ENCODE results near the gene FUT7. TPM values are rescaled to one million over a fixed set of nuclear protein-coding genes. Genes with fewer than 3 reads are reported as not detected.

FUT7 gene
- total and polyA plus RNA-seq, 2 of the 13 experiments (the other 11 are each of a cell fraction or from before 2014, with no cell fraction given): 0.05 TPM; not detected in 1

DNA sequence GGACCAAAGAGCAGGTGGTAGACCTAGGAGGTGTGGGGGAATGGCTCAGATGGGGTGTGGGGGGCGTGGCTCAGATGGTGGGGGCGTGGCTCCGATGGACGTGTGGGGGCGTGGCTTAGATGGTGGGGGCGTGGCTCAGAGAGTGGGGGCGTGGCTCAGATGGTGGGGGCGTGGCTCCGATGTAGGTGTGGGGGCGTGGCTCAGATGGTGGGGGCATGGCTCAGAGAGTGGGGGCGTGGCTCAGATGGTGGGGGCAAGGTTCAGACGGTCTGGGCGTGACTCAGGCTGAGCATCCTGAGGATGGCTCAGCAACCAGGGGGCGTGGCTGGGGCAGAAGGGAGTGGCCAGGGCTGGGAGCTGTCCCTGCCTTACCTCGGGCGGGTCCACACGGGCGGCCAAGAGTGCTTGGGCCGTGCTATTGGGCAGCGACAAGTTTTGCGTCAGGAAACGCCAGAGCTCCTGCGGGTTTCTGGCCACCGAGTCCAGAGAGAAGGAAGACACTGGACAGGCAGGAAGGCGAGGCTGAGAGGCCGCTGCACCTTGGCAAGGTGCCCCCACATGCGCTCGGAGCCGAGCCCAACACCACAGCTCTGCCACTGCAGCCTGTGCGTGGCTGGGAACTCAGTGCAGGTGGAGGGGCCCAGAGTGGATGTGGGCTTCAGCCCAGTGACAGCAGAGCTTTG, 9.8 kb downstream of the FUT7 start:
- peak; percentile 88 for DNase-seq (ENCODE audit: low spot score)
- H3K9ac ChIP-seq (ENCODE audit: insufficient read depth, low read depth, low read length): peak overlapping the region; percentile 11; the same call in 1 of the 2 replicates
- peak; percentile 84 for ATAC-seq
- intact Hi-C loops (cut with micrococcal nuclease; ENCODE audit: unreplicated experiment): no loop called here
- H4K20me1 ChIP-seq (ENCODE audit: insufficient read depth, low read length): no peaks in the 10 kb centered on the region
- POLR2A ChIA-PET: interaction anchor here (0.7 to 1.7 kb wide), 8 partner anchors 10 to 222 kb away, joined by 3 to 6 read pairs (median 4); partner anchors contain the start of genes CLIC3, FUT7 and PAXX
- H3K27ac ChIP-seq (ENCODE audit: extremely low read length, insufficient read depth, low read length): peak overlapping the region; percentile 36
- CTCF ChIA-PET (ENCODE audit: low intra/inter-chr PET ratio, low total read pairs): no interaction called here
- no peaks in the 10 kb centered on the region for H3K79me2 ChIP-seq (ENCODE audit: insufficient read depth, low read length)
- peak overlapping the region; percentile 45; the same call in 1 of the 2 replicates for H3K4me2 ChIP-seq (ENCODE audit: low read depth, low read length)
- H3K9me3 ChIP-seq (ENCODE audit: low read length): no peaks in the 10 kb centered on the region
- no peaks in the 10 kb centered on the region; a peak in 1 of 5 replicates for H3K27me3 ChIP-seq (ENCODE audit: control insufficient read depth in 1 of 2, insufficient read depth in 2 of 2, low read length in 2 of 2)
- no peaks in the 10 kb centered on the region for H3K36me3 ChIP-seq (replicated peaks in 1 of 2; ENCODE audit: control insufficient read depth in 1 of 2, insufficient read depth in 2 of 2, low read length in 2 of 2)
- 31% methylated on average over 15 of the region's 30 CpGs for WGBS (ENCODE audit: low lambda C conversion rate)
- H2AFZ ChIP-seq (ENCODE audit: low read length): no peak overlapping the region
- BruUV-seq (replicated peaks): no TSS peak
- in situ Hi-C loops (cut with HindIII; ENCODE audit: extremely low pct_ligation_motif_present, low pct_unique_long_range_greater_than_20kb): no loop called here
- H3K4me3 ChIP-seq (replicated peaks in 1 of 3; ENCODE audit: insufficient read depth in 1 of 3, low read depth in 2 of 3, low read length in 3 of 3): no peak overlapping the region; a peak in 1 of 6 replicates
- peaks cover 56% of the 10 kb centered on the region for H3K4me1 ChIP-seq (ENCODE audit: insufficient read depth, low read length)
- FAIRE-seq: peak; percentile 90
- TF ChIP-seq SETDB1 (CRISPR knock-in tag; IDR thresholded peaks at IDR 0.05; ENCODE audit: borderline replicate concordance) (no peak), ZNF430 (CRISPR knock-in tag; IDR thresholded peaks at IDR 0.05) (no peak), DR1 (CRISPR knock-in tag; IDR thresholded peaks at IDR 0.05) (peak; percentile 84; the same call in 1 of the 2 replicates), TBX2 (CRISPR knock-in tag; IDR thresholded peaks at IDR 0.05; ENCODE audit: borderline replicate concordance) (peak; percentile 49; the same call in 1 of the 2 replicates), MAZ (IDR thresholded peaks at IDR 0.05; ENCODE audit: borderline replicate concordance, low read depth, low read length) (peak; percentile 92; the same call in 1 of the 2 replicates), MAZ (CRISPR knock-in tag; IDR thresholded peaks at IDR 0.05; ENCODE audit: low read depth) (peak; percentile 38; the same call in 1 of the 2 replicates), NR2F6 (IDR thresholded peaks at IDR 0.05) (no peak), NR2F6 (CRISPR knock-in tag; IDR thresholded peaks at IDR 0.05) (0 out of 2 replicates have a peak, but pooled peaks have one; percentile 22), MED8 (CRISPR knock-in tag; IDR thresholded peaks at IDR 0.05; ENCODE audit: insufficient replicate concordance) (no peak), ZNF138 (CRISPR knock-in tag; IDR thresholded peaks at IDR 0.05; ENCODE audit: low read depth) (0 out of 2 replicates have a peak, but pooled peaks have one; percentile 76), RBFOX2 (IDR thresholded peaks at IDR 0.05; ENCODE audit: low read depth, low read length) (0 out of 2 replicates have a peak, but pooled peaks have one; percentile 30), SALL1 (CRISPR knock-in tag; IDR thresholded peaks at IDR 0.05) (0 out of 2 replicates have a peak, but pooled peaks have one; percentile 15), ZFY (CRISPR knock-in tag; IDR thresholded peaks at IDR 0.05) (peak; percentile 19; the same call in 1 of the 2 replicates)
- TF ChIP-seq, protein P1, sequence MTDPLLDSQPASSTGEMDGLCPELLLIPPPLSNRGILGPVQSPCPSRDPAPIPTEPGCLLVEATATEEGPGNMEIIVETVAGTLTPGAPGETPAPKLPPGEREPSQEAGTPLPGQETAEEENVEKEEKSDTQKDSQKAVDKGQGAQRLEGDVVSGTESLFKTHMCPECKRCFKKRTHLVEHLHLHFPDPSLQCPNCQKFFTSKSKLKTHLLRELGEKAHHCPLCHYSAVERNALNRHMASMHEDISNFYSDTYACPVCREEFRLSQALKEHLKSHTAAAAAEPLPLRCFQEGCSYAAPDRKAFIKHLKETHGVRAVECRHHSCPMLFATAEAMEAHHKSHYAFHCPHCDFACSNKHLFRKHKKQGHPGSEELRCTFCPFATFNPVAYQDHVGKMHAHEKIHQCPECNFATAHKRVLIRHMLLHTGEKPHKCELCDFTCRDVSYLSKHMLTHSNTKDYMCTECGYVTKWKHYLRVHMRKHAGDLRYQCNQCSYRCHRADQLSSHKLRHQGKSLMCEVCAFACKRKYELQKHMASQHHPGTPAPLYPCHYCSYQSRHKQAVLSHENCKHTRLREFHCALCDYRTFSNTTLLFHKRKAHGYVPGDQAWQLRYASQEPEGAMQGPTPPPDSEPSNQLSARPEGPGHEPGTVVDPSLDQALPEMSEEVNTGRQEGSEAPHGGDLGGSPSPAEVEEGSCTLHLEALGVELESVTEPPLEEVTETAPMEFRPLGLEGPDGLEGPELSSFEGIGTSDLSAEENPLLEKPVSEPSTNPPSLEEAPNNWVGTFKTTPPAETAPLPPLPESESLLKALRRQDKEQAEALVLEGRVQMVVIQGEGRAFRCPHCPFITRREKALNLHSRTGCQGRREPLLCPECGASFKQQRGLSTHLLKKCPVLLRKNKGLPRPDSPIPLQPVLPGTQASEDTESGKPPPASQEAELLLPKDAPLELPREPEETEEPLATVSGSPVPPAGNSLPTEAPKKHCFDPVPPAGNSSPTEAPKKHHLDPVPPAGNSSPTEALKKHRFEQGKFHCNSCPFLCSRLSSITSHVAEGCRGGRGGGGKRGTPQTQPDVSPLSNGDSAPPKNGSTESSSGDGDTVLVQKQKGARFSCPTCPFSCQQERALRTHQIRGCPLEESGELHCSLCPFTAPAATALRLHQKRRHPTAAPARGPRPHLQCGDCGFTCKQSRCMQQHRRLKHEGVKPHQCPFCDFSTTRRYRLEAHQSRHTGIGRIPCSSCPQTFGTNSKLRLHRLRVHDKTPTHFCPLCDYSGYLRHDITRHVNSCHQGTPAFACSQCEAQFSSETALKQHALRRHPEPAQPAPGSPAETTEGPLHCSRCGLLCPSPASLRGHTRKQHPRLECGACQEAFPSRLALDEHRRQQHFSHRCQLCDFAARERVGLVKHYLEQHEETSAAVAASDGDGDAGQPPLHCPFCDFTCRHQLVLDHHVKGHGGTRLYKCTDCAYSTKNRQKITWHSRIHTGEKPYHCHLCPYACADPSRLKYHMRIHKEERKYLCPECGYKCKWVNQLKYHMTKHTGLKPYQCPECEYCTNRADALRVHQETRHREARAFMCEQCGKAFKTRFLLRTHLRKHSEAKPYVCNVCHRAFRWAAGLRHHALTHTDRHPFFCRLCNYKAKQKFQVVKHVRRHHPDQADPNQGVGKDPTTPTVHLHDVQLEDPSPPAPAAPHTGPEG (CRISPR knock-in tag; IDR thresholded peaks at IDR 0.05): no peak
- TF ChIP-seq, protein P2, sequence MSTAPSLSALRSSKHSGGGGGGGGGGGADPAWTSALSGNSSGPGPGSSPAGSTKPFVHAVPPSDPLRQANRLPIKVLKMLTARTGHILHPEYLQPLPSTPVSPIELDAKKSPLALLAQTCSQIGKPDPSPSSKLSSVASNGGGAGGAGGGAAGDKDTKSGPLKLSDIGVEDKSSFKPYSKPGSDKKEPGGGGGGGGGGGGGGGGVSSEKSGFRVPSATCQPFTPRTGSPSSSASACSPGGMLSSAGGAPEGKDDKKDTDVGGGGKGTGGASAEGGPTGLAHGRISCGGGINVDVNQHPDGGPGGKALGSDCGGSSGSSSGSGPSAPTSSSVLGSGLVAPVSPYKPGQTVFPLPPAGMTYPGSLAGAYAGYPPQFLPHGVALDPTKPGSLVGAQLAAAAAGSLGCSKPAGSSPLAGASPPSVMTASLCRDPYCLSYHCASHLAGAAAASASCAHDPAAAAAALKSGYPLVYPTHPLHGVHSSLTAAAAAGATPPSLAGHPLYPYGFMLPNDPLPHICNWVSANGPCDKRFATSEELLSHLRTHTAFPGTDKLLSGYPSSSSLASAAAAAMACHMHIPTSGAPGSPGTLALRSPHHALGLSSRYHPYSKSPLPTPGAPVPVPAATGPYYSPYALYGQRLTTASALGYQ (CRISPR knock-in tag; IDR thresholded peaks at IDR 0.05): no peak
- TF ChIP-seq, protein P3, sequence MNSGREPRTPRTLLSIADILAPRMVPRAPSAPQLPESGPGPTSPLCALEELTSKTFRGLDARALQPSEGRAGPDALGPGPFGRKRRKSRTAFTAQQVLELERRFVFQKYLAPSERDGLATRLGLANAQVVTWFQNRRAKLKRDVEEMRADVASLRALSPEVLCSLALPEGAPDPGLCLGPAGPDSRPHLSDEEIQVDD (CRISPR knock-in tag; IDR thresholded peaks at IDR 0.05; ENCODE audit: borderline replicate concordance): no peak
